ENCODE results near the gene ATP5PD. TPM values are rescaled to one million over a fixed set of nuclear protein-coding genes. Genes with fewer than 3 reads are reported as not detected.

Gene ATP5PD
- total and polyA plus RNA-seq, 2 donors (not counting 1 experiment from before 2014, with no cell fraction given), result 92.1 to 101 TPM

DNA sequence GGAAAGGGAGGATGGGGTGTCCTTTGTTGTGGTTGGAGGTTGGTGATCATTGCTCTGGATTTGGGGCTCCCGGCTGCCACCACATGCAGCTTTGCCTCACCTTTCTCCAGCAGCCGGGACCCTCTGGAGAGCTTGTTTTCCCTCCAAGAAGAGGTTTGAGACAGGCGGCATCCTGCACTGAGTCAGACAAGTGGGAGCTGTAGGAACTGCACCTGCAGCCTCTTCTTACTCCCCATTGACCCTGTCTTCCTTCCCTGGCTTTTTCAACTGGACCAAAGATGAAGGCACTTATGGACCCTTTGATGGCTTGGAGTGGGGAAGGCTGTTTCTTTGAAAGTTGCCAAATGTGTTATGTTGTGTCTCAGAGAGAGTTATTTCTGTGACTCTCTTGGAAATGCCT, 16.9 kb upstream of the ATP5PD start:
- Histone ChIP-seq H3K4me1 (ENCODE audit: control insufficient read depth in 2 of 2, insufficient read depth in 2 of 2, low read length in 2 of 2) (no peaks in the 10 kb centered on the region), H3K79me2 (ENCODE audit: control insufficient read depth, insufficient read depth, low read length) (no peaks in the 10 kb centered on the region), H3K9ac (ENCODE audit: low read length) (no peak overlapping the region), H3K9me3 (ENCODE audit: control extremely low read depth in 1 of 3, control insufficient read depth in 2 of 3, insufficient read depth in 1 of 3, low read length in 2 of 3) (no peaks in the 10 kb centered on the region), H3K4me3 (ENCODE audit: control extremely low read depth in 1 of 5, extremely low read depth in 1 of 5, insufficient read depth in 1 of 5, low read depth in 2 of 5, low read length in 4 of 5) (no peak overlapping the region), H3K27me3 (replicated peaks in 1 of 4; ENCODE audit: control extremely low read depth in 1 of 4, control insufficient read depth in 3 of 4, insufficient read depth in 4 of 4, low read length in 3 of 4) (no peaks in the 10 kb centered on the region), H3K4me2 (replicated peaks; ENCODE audit: low read depth, low read length, poor library complexity, severe bottlenecking) (no peak overlapping the region), H3K36me3 (replicated peaks in 1 of 2; ENCODE audit: control extremely low read depth in 1 of 2, control insufficient read depth in 1 of 2, extremely low read depth in 1 of 2, insufficient read depth in 2 of 2, low read length in 1 of 2) (peaks cover 0 to 54% of the 10 kb centered on the region in 2 experiments), H2AFZ (ENCODE audit: insufficient read depth, low read depth, low read length, poor library complexity, severe bottlenecking) (no peak overlapping the region), H3K27ac (ENCODE audit: low read length in 2 of 2) (no peak overlapping the region), H4K20me1 (ENCODE audit: control insufficient read depth, insufficient read depth, low read length, poor library complexity, severe bottlenecking) (no peaks in the 10 kb centered on the region)
- Mint-ChIP-seq H3K27ac (no peak overlapping the region), H3K4me3 (no peak overlapping the region), H3K27me3 (no peaks in the 10 kb centered on the region), H3K4me1 (no peaks in the 10 kb centered on the region), H3K9me3 (ENCODE audit: insufficient read depth) (no peaks in the 10 kb centered on the region)
- CTCF ChIA-PET, result interaction anchor here (1.1 kb wide), 1 partner anchor 104 kb away, joined by 3 read pairs; no protein-coding TSS in a partner anchor
- intact Hi-C loops (cut with micrococcal nuclease), result no loop called here
- DNase-seq (no peak), ATAC-seq (ENCODE audit: low read depth) (no peak)
- POLR2A ChIA-PET, result interaction anchor here (0.6 kb wide), 1 partner anchor 1001 kb away, joined by 10 read pairs; no protein-coding TSS in a partner anchor
- TF ChIP-seq EZH2 (IDR thresholded peaks at IDR 0.05; ENCODE audit: borderline replicate concordance, insufficient read depth, low read depth, low read length, poor library complexity, severe bottlenecking), result no peak
- WGBS (ENCODE audit: insufficient coverage), result 94% methylated on average over 2 of the region's 3 CpGs

DNA sequence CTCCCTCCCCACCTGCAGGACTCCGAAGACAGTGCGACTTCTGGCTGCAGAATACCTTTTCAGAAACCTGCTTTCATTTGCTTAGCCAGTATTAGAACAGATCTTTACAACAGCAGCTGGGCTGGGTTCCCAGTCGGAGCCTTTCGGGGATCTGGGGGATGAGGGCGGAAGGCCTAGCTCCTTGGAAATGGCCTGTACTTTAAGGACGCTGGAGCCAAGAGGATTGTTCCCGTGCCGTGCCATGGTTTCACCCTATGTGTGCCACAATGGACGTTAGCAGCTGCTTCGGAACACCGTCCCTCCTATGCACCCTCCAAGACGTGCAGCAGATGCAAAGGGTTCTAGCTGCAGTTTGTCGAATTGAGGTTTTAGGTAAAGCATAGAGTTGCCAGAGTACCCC, 16.4 kb upstream of the ATP5PD start:
- H3K4me3 ChIP-seq (ENCODE audit: control extremely low read depth in 1 of 5, extremely low read depth in 1 of 5, insufficient read depth in 1 of 5, low read depth in 2 of 5, low read length in 4 of 5), result no peak overlapping the region
- Mint-ChIP-seq H3K4me3 (no peak overlapping the region), H3K4me1 (no peaks in the 10 kb centered on the region), H3K27me3 (no peaks in the 10 kb centered on the region), H3K27ac (no peak overlapping the region), H3K9me3 (ENCODE audit: insufficient read depth) (no peaks in the 10 kb centered on the region)
- TF ChIP-seq, protein P1, sequence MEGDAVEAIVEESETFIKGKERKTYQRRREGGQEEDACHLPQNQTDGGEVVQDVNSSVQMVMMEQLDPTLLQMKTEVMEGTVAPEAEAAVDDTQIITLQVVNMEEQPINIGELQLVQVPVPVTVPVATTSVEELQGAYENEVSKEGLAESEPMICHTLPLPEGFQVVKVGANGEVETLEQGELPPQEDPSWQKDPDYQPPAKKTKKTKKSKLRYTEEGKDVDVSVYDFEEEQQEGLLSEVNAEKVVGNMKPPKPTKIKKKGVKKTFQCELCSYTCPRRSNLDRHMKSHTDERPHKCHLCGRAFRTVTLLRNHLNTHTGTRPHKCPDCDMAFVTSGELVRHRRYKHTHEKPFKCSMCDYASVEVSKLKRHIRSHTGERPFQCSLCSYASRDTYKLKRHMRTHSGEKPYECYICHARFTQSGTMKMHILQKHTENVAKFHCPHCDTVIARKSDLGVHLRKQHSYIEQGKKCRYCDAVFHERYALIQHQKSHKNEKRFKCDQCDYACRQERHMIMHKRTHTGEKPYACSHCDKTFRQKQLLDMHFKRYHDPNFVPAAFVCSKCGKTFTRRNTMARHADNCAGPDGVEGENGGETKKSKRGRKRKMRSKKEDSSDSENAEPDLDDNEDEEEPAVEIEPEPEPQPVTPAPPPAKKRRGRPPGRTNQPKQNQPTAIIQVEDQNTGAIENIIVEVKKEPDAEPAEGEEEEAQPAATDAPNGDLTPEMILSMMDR (IDR thresholded peaks at IDR 0.05), result no peak
- no peak for TF ChIP-seq EZH2 (IDR thresholded peaks at IDR 0.05; ENCODE audit: borderline replicate concordance, insufficient read depth, low read depth, low read length, poor library complexity, severe bottlenecking)
- no peaks in the 10 kb centered on the region for H3K79me2 ChIP-seq (ENCODE audit: control insufficient read depth, insufficient read depth, low read length)
- no peak overlapping the region for H3K4me2 ChIP-seq (replicated peaks; ENCODE audit: low read depth, low read length, poor library complexity, severe bottlenecking)
- H4K20me1 ChIP-seq (ENCODE audit: control insufficient read depth, insufficient read depth, low read length, poor library complexity, severe bottlenecking), result no peaks in the 10 kb centered on the region
- no peaks in the 10 kb centered on the region for H3K4me1 ChIP-seq (ENCODE audit: control insufficient read depth in 2 of 2, insufficient read depth in 2 of 2, low read length in 2 of 2)
- 98% methylated on average over 13 of the region's 13 CpGs for WGBS (ENCODE audit: insufficient coverage)
- no peaks in the 10 kb centered on the region for H3K9me3 ChIP-seq (ENCODE audit: control extremely low read depth in 1 of 3, control insufficient read depth in 2 of 3, insufficient read depth in 1 of 3, low read length in 2 of 3)
- CTCF ChIA-PET, result no interaction called here
- no peak for DNase-seq
- H3K36me3 ChIP-seq (replicated peaks in 1 of 2; ENCODE audit: control extremely low read depth in 1 of 2, control insufficient read depth in 1 of 2, extremely low read depth in 1 of 2, insufficient read depth in 2 of 2, low read length in 1 of 2), result peaks cover 0 to 54% of the 10 kb centered on the region in 2 experiments
- no peak for ATAC-seq (ENCODE audit: low read depth)
- no peak overlapping the region for H2AFZ ChIP-seq (ENCODE audit: insufficient read depth, low read depth, low read length, poor library complexity, severe bottlenecking)
- POLR2A ChIA-PET, result interaction anchor here (0.6 kb wide), 1 partner anchor 1001 kb away, joined by 10 read pairs; no protein-coding TSS in a partner anchor
- no peaks in the 10 kb centered on the region for H3K27me3 ChIP-seq (replicated peaks in 1 of 4; ENCODE audit: control extremely low read depth in 1 of 4, control insufficient read depth in 3 of 4, insufficient read depth in 4 of 4, low read length in 3 of 4)
- intact Hi-C loops (cut with micrococcal nuclease), result no loop called here
- H3K27ac ChIP-seq (ENCODE audit: low read length in 2 of 2), result no peak overlapping the region
- H3K9ac ChIP-seq (ENCODE audit: low read length), result no peak overlapping the region

Data from B cell (primary cell).